ENCODE results near the gene SALL2.

The SALL2 gene

GRCh38 chr14:21541413-21542074, 15.4 kb upstream of the SALL2 start:
- H3K36me3 ChIP-seq (ENCODE audit: control insufficient read depth, insufficient read depth, low read length) = no peaks in the 10 kb centered on the region
- no peak for DNase-seq (ENCODE audit: low read depth, low spot score)
- no peaks in the 10 kb centered on the region for H3K27me3 ChIP-seq (ENCODE audit: control insufficient read depth, insufficient read depth, low read length)
- no peaks in the 10 kb centered on the region for H3K9me3 ChIP-seq (ENCODE audit: control insufficient read depth, insufficient read depth, low read length)
- WGBS (ENCODE audit: insufficient coverage, insufficient read length) = no CpG with 5 or more reads among the region's 9 CpGs
- no peaks in the 10 kb centered on the region; the same call in none of the 2 replicates for H3K4me1 ChIP-seq (ENCODE audit: control insufficient read depth, insufficient read depth, low read length)
- no peak overlapping the region for H3K4me3 ChIP-seq (ENCODE audit: low read length)
- H3K27ac ChIP-seq (ENCODE audit: low read length) = no peak overlapping the region

- H3K36me3 ChIP-seq (ENCODE audit: control insufficient read depth, insufficient read depth, low read length) = no peaks in the 10 kb centered on the region
- no CpG with 5 or more reads among the region's 3 CpGs for WGBS (ENCODE audit: insufficient coverage, insufficient read length)
- no peak overlapping the region for H3K4me3 ChIP-seq (ENCODE audit: low read length)
- no peak overlapping the region for H3K27ac ChIP-seq (ENCODE audit: low read length)
- H3K27me3 ChIP-seq (ENCODE audit: control insufficient read depth, insufficient read depth, low read length) = no peaks in the 10 kb centered on the region
- DNase-seq (ENCODE audit: low read depth, low spot score) = no peak
- H3K9me3 ChIP-seq (ENCODE audit: control insufficient read depth, insufficient read depth, low read length) = no peaks in the 10 kb centered on the region
- H3K4me1 ChIP-seq (ENCODE audit: control insufficient read depth, insufficient read depth, low read length) = no peaks in the 10 kb centered on the region; the same call in 1 of the 2 replicates
These were observed 13.2 kb upstream of the SALL2 start for GRCh38 chr14:21539189-21539940.

- no peaks in the 10 kb centered on the region for H3K36me3 ChIP-seq (ENCODE audit: control insufficient read depth, insufficient read depth, low read length)
- no peak for DNase-seq (ENCODE audit: low read depth, low spot score)
- no peaks in the 10 kb centered on the region for H3K27me3 ChIP-seq (ENCODE audit: control insufficient read depth, insufficient read depth, low read length)
- H3K27ac ChIP-seq (ENCODE audit: low read length) = peak overlapping the region; percentile 15
- peak overlapping the region; percentile 68; the same call in 1 of the 2 replicates for H3K4me3 ChIP-seq (ENCODE audit: low read length)
- no peaks in the 10 kb centered on the region for H3K9me3 ChIP-seq (ENCODE audit: control insufficient read depth, insufficient read depth, low read length)
- no peaks in the 10 kb centered on the region; the same call in 1 of the 2 replicates for H3K4me1 ChIP-seq (ENCODE audit: control insufficient read depth, insufficient read depth, low read length)
- WGBS (ENCODE audit: insufficient coverage, insufficient read length) = no CpG with 5 or more reads among the region's 3 CpGs
These were observed 10.9 kb upstream of the SALL2 start for GRCh38 chr14:21537090-21537424.

GRCh38 chr14:21536418-21537089, 10.4 kb upstream of the SALL2 start:
- H3K27ac ChIP-seq (ENCODE audit: low read length) = peak overlapping the region; percentile 15
- no peaks in the 10 kb centered on the region for H3K9me3 ChIP-seq (ENCODE audit: control insufficient read depth, insufficient read depth, low read length)
- H3K36me3 ChIP-seq (ENCODE audit: control insufficient read depth, insufficient read depth, low read length) = no peaks in the 10 kb centered on the region
- H3K4me1 ChIP-seq (ENCODE audit: control insufficient read depth, insufficient read depth, low read length) = no peaks in the 10 kb centered on the region; the same call in 1 of the 2 replicates
- no CpG with 5 or more reads among the region's 25 CpGs for WGBS (ENCODE audit: insufficient coverage, insufficient read length)
- no peaks in the 10 kb centered on the region for H3K27me3 ChIP-seq (ENCODE audit: control insufficient read depth, insufficient read depth, low read length)
- peak overlapping the region; percentile 68; the same call in 1 of the 2 replicates for H3K4me3 ChIP-seq (ENCODE audit: low read length)
- no peak for DNase-seq (ENCODE audit: low read depth, low spot score)

GRCh38 chr14:21535545-21536417, 9.6 kb upstream of the SALL2 start:
- Histone ChIP-seq H3K9me3 (ENCODE audit: control insufficient read depth, insufficient read depth, low read length) (no peaks in the 10 kb centered on the region), H3K4me3 (ENCODE audit: low read length) (peak overlapping the region; percentile 68; the same call in 1 of the 2 replicates), H3K27me3 (ENCODE audit: control insufficient read depth, insufficient read depth, low read length) (no peaks in the 10 kb centered on the region), H3K36me3 (ENCODE audit: control insufficient read depth, insufficient read depth, low read length) (no peaks in the 10 kb centered on the region), H3K27ac (ENCODE audit: low read length) (peak overlapping the region; percentile 15), H3K4me1 (ENCODE audit: control insufficient read depth, insufficient read depth, low read length) (no peaks in the 10 kb centered on the region; the same call in 1 of the 2 replicates)
- no CpG with 5 or more reads among the region's 6 CpGs for WGBS (ENCODE audit: insufficient coverage, insufficient read length)
- DNase-seq (ENCODE audit: low read depth, low spot score) = no peak

- Histone ChIP-seq H3K4me3 (ENCODE audit: low read length) (peak overlapping the region; percentile 33; the same call in 1 of the 2 replicates), H3K4me1 (ENCODE audit: control insufficient read depth, insufficient read depth, low read length) (no peaks in the 10 kb centered on the region; the same call in 1 of the 2 replicates), H3K27ac (ENCODE audit: low read length) (peak overlapping the region; percentile 94), H3K27me3 (ENCODE audit: control insufficient read depth, insufficient read depth, low read length) (no peaks in the 10 kb centered on the region), H3K36me3 (ENCODE audit: control insufficient read depth, insufficient read depth, low read length) (no peaks in the 10 kb centered on the region), H3K9me3 (ENCODE audit: control insufficient read depth, insufficient read depth, low read length) (no peaks in the 10 kb centered on the region)
- WGBS (ENCODE audit: insufficient coverage, insufficient read length) = no CpG with 5 or more reads among the region's 4 CpGs
- DNase-seq (ENCODE audit: low read depth, low spot score) = no peak
These were observed 8.4 kb upstream of the SALL2 start for GRCh38 chr14:21534576-21534975.

GRCh38 chr14:21533294-21533693, 7.1 kb upstream of the SALL2 start:
- no peak overlapping the region for H3K27ac ChIP-seq (ENCODE audit: low read length)
- DNase-seq (ENCODE audit: low read depth, low spot score) = no peak
- no peaks in the 10 kb centered on the region for H3K4me1 ChIP-seq (ENCODE audit: control insufficient read depth, insufficient read depth, low read length)

GRCh38 chr14:21529515-21529914, 3.4 kb upstream of the SALL2 start:
- H3K4me1 ChIP-seq (ENCODE audit: control insufficient read depth, insufficient read depth, low read length) = peaks cover 4% of the 10 kb centered on the region; the same call in 1 of the 2 replicates
- no peak overlapping the region for H3K27ac ChIP-seq (ENCODE audit: low read length)
- no peaks in the 10 kb centered on the region for H3K27me3 ChIP-seq (ENCODE audit: control insufficient read depth, insufficient read depth, low read length)
- H3K9me3 ChIP-seq (ENCODE audit: control insufficient read depth, insufficient read depth, low read length) = no peaks in the 10 kb centered on the region
- H3K36me3 ChIP-seq (ENCODE audit: control insufficient read depth, insufficient read depth, low read length) = peaks cover 9% of the 10 kb centered on the region
- WGBS (ENCODE audit: insufficient coverage, insufficient read length) = no CpG with 5 or more reads among the region's 1 CpG
- no peak overlapping the region for H3K4me3 ChIP-seq (ENCODE audit: low read length)
- no peak for DNase-seq (ENCODE audit: low read depth, low spot score)

More at GRCh38 chr14:21533294-21533693, 7.1 kb upstream of the SALL2 start:
- no peaks in the 10 kb centered on the region for H3K36me3 ChIP-seq (ENCODE audit: control insufficient read depth, insufficient read depth, low read length)
- H3K9me3 ChIP-seq (ENCODE audit: control insufficient read depth, insufficient read depth, low read length) = no peaks in the 10 kb centered on the region
- no peaks in the 10 kb centered on the region for H3K27me3 ChIP-seq (ENCODE audit: control insufficient read depth, insufficient read depth, low read length)
- no peak overlapping the region for H3K4me3 ChIP-seq (ENCODE audit: low read length)

GRCh38 chr14:21528381-21529348, 2.5 kb upstream of the SALL2 start:
- no CpG with 5 or more reads among the region's 4 CpGs for WGBS (ENCODE audit: insufficient coverage, insufficient read length)
- Histone ChIP-seq H3K4me3 (ENCODE audit: low read length) (no peak overlapping the region), H3K9me3 (ENCODE audit: control insufficient read depth, insufficient read depth, low read length) (no peaks in the 10 kb centered on the region), H3K4me1 (ENCODE audit: control insufficient read depth, insufficient read depth, low read length) (peaks cover 10% of the 10 kb centered on the region; the same call in 1 of the 2 replicates), H3K36me3 (ENCODE audit: control insufficient read depth, insufficient read depth, low read length) (peaks cover 18% of the 10 kb centered on the region), H3K27me3 (ENCODE audit: control insufficient read depth, insufficient read depth, low read length) (no peaks in the 10 kb centered on the region), H3K27ac (ENCODE audit: low read length) (peak overlapping the region; percentile 53)
- DNase-seq (ENCODE audit: low read depth, low spot score) = no peak
